HEK293T (cell line): Measurements from ENCODE around the gene CDKN2AIP.

Experiments used
- ELF4 ChIP-seq: fragments of 450-650 bp; IDR thresholded peaks from 2 replicates; pipeline ENCODE4 v1.6.1; 2017; ENCODE audit warnings: antibody characterized with exemption
- PKNOX1 ChIP-seq: fragments of 450-650 bp; IDR thresholded peaks from 2 replicates; pipeline ENCODE4 v1.6.1; 2016
- TARDBP ChIP-seq: fragments of 450-650 bp; IDR thresholded peaks from 2 replicates; pipeline ENCODE4 v1.6.1; 2016

- TF ChIP-seq PKNOX1 = no peak
- TF ChIP-seq TARDBP = no peak
- TF ChIP-seq ELF4 = no peak
Measured at GRCh38 chr4:183411291-183411861, 33.1 kb upstream of the CDKN2AIP start.
